ENCODE measurements around the gene SLC12A7. TPM values are rescaled to one million over a fixed set of nuclear protein-coding genes. Genes with fewer than 3 reads are reported as not detected.
"Not testable (repeated sequence)": the region's sequence is repeated elsewhere in the genome, so short reads cannot be mapped to it uniquely, and the experiment has no call there.

Gene SLC12A7
- total RNA-seq, 1 experiment from 2014 or later, result 30.8 TPM

- WGBS (ENCODE audit: extremely low coverage, insufficient read length, low lambda C conversion rate), result no CpG with 5 or more reads among the region's 19 CpGs
- Mint-ChIP-seq H3K36me3 (ENCODE audit: insufficient read depth in 1 of 3, low read depth in 3 of 3) (no peaks in the 10 kb centered on the region; a peak in 1 of 7 replicates), H3K27ac (no peak overlapping the region), H3K4me3 (no peak overlapping the region), H3K27me3 (ENCODE audit: low read depth) (peaks cover 53% of the 10 kb centered on the region), H3K4me1 (peaks cover 9% of the 10 kb centered on the region in 2 experiments), H3K9me3 (no peaks in the 10 kb centered on the region)
- H3K56ac ChIP-seq (ENCODE audit: insufficient read length, low read depth, low read length), result no peak overlapping the region
- no peak overlapping the region for H2BK5ac ChIP-seq (ENCODE audit: insufficient read length, low read length)
- H4K91ac ChIP-seq (ENCODE audit: insufficient read length, low read depth, low read length), result no peak overlapping the region
- no peaks in the 10 kb centered on the region for H3K9me3 ChIP-seq (ENCODE audit: control insufficient read depth, low read depth, low read length)
- no peak overlapping the region for H4K5ac ChIP-seq (ENCODE audit: insufficient read length, low read depth, low read length)
- no peak overlapping the region for H3K18ac ChIP-seq (ENCODE audit: insufficient read length, low read depth, low read length)
- no peak overlapping the region for H3K4ac ChIP-seq (ENCODE audit: low read depth, low read length)
- H2BK15ac ChIP-seq (ENCODE audit: low read depth, low read length), result no peak overlapping the region
- no peak overlapping the region for H3K14ac ChIP-seq (ENCODE audit: insufficient read depth, low read length)
- H3K23ac ChIP-seq (ENCODE audit: insufficient read length, low read depth, low read length), result no peak overlapping the region
- no peak overlapping the region for H2BK12ac ChIP-seq (ENCODE audit: insufficient read length, low read depth, low read length)
- no peaks in the 10 kb centered on the region for H3K79me1 ChIP-seq (ENCODE audit: insufficient read depth, low read depth, low read length, poor library complexity, severe bottlenecking)
- no peak for TF ChIP-seq CTCF (conservative IDR thresholded peaks at IDR 0.05)
- H3K4me1 ChIP-seq (ENCODE audit: insufficient read depth, low read length), result no peaks in the 10 kb centered on the region
- no peak overlapping the region for H2BK20ac ChIP-seq (ENCODE audit: low read depth, low read length, poor library complexity, severe bottlenecking)
- no peak overlapping the region for H2BK120ac ChIP-seq (ENCODE audit: low read depth, low read length, poor library complexity, severe bottlenecking)
- H3T11ph ChIP-seq (ENCODE audit: low read length), result no peak overlapping the region
- H3K9ac ChIP-seq (ENCODE audit: extremely low read depth, insufficient read length, low read length), result no peak overlapping the region
- peaks cover 10% of the 10 kb centered on the region for H3K23me2 ChIP-seq (ENCODE audit: insufficient read length, low read depth, low read length, poor library complexity, severe bottlenecking)
- DNase-seq, result no peak
- no peak overlapping the region for H3K4me2 ChIP-seq (ENCODE audit: insufficient read depth, insufficient read length, low read length)
- peaks cover 2% of the 10 kb centered on the region for H4K20me1 ChIP-seq (ENCODE audit: control insufficient read depth, insufficient read depth, insufficient read length)
- no peak overlapping the region for H2AK5ac ChIP-seq (ENCODE audit: insufficient read length, low read length)
- H2AFZ ChIP-seq (ENCODE audit: low read length), result no peak overlapping the region
- H3K27me3 ChIP-seq (ENCODE audit: insufficient read depth, low read length), result peaks cover 13% of the 10 kb centered on the region; the same call in 1 of the 2 replicates
- no peaks in the 10 kb centered on the region for H3K79me2 ChIP-seq (ENCODE audit: insufficient read depth, low read length)
- H4K8ac ChIP-seq (replicated peaks; ENCODE audit: insufficient read length, low read depth, low read length), result no peak overlapping the region
- H3K27ac ChIP-seq (ENCODE audit: insufficient read length, low read depth, low read length), result no peak overlapping the region
Measured at GRCh38 chr5:1001406-1002270, 110.2 kb downstream of the SLC12A7 start.

- not testable (repeated sequence) for H3K4me1 Mint-ChIP-seq; H2AFZ ChIP-seq (ENCODE audit: low read length); H4K20me1 ChIP-seq (ENCODE audit: control insufficient read depth, insufficient read depth, insufficient read length); H4K91ac ChIP-seq (ENCODE audit: insufficient read length, low read depth, low read length); H3K4me3 Mint-ChIP-seq; H3K56ac ChIP-seq (ENCODE audit: insufficient read length, low read depth, low read length); H3K36me3 Mint-ChIP-seq (ENCODE audit: insufficient read depth in 1 of 3, low read depth in 3 of 3); H3K9me3 Mint-ChIP-seq; H2BK15ac ChIP-seq (ENCODE audit: low read depth, low read length); H2BK120ac ChIP-seq (ENCODE audit: low read depth, low read length, poor library complexity, severe bottlenecking); H3K14ac ChIP-seq (ENCODE audit: insufficient read depth, low read length); H3K27ac ChIP-seq (ENCODE audit: insufficient read length, low read depth, low read length); H3K9ac ChIP-seq (ENCODE audit: extremely low read depth, insufficient read length, low read length); H4K8ac ChIP-seq (replicated peaks; ENCODE audit: insufficient read length, low read depth, low read length); H3K23ac ChIP-seq (ENCODE audit: insufficient read length, low read depth, low read length); H3K4me1 ChIP-seq (ENCODE audit: insufficient read depth, low read length); H3K9me3 ChIP-seq (ENCODE audit: control insufficient read depth, low read depth, low read length); H3T11ph ChIP-seq (ENCODE audit: low read length); H3K4ac ChIP-seq (ENCODE audit: low read depth, low read length); H3K79me2 ChIP-seq (ENCODE audit: insufficient read depth, low read length); H2BK5ac ChIP-seq (ENCODE audit: insufficient read length, low read length); H4K5ac ChIP-seq (ENCODE audit: insufficient read length, low read depth, low read length); H3K4me2 ChIP-seq (ENCODE audit: insufficient read depth, insufficient read length, low read length); H2BK20ac ChIP-seq (ENCODE audit: low read depth, low read length, poor library complexity, severe bottlenecking); H3K27me3 ChIP-seq (ENCODE audit: insufficient read depth, low read length); H2BK12ac ChIP-seq (ENCODE audit: insufficient read length, low read depth, low read length); H2AK5ac ChIP-seq (ENCODE audit: insufficient read length, low read length); H3K18ac ChIP-seq (ENCODE audit: insufficient read length, low read depth, low read length); DNase-seq; H3K27ac Mint-ChIP-seq; H3K79me1 ChIP-seq (ENCODE audit: insufficient read depth, low read depth, low read length, poor library complexity, severe bottlenecking)
- peaks cover 10% of the 10 kb centered on the region for H3K23me2 ChIP-seq (ENCODE audit: insufficient read length, low read depth, low read length, poor library complexity, severe bottlenecking)
- WGBS (ENCODE audit: extremely low coverage, insufficient read length, low lambda C conversion rate), result no CpG with 5 or more reads among the region's 11 CpGs
- H3K27me3 Mint-ChIP-seq (ENCODE audit: low read depth), result peaks cover 47% of the 10 kb centered on the region
Measured at GRCh38 chr5:1000831-1001230, 111.0 kb downstream of the SLC12A7 start.

Data from H9 (cell line).